Measurements from ENCODE around the gene MLKL.
"Not testable (repeated sequence)": the region's sequence is repeated elsewhere in the genome, so short reads cannot be mapped to it uniquely, and the experiment has no call there.

The MLKL gene

DNA sequence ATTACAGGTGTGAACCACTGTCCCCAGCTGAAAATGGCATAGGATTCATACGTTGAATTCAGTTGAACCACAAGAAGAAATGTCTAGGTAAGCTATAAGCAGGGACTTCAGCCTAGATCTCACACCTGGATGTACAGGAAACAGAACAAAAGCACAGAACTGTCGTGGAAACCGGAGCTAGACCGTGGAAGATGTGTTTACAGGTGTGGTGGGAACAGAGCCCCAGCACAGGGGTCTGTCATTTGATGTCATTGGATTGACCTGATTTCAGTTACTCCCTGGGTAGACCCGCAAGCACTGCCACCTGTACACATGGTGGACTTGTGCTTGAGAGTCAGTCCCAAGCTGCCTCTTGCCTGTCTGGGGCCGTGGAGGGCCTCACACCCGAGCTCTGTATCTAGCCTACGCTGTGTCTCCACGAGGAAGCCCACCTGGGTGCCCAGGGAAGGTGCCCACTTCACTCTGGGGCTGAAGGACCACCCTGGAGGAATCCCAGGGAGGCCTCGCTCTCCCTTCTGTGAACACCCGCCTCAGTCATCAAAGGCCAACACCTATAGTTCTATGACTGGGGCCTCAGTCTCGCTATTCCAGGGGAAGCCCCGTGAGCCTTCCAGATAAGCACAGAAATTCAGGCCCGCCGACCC is 32.2 kb upstream of the MLKL start:
- DNase-seq (ENCODE audit: low read depth in 2 of 2, low spot score in 1 of 2) = no peak

DNA sequence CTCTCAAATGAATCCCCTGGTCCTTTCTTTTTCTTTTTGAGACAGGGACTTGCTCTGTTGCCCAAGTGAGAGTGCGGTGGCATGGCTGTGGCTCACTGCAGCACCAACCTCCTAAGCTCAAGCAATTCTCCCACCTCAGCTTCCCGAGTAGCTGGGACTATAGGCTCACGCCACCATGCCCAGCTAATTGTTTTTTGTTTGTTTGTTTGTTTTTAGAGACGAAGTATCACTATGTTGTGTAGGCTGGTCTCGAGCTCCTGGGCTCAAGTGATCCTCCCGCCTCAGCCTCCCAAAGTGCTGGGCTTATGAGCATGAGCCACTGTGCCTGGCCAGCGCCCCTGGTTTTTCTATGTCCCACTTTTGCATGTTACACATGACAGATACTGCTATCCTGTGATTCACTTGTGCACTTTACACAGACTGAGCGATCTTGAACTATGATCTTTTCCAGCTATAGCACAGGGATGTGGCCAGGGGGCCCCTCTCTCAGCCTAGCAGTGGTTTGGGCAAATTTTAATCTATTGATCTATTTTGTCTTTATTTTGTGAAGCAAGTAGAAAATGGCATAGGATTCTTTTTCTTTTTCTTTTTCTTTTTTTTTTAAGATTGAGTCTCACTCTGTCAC is 31.3 kb upstream of the MLKL start:
- no peak for DNase-seq (ENCODE audit: low read depth in 2 of 2, low spot score in 1 of 2)

- DNase-seq (ENCODE audit: low read depth in 2 of 2, low spot score in 1 of 2) = no peak
Observed at GRCh38 chr16:74729783-74730683, 29.4 kb upstream of the MLKL start.

GRCh38 chr16:74727903-74728302 is 27.2 kb upstream of the MLKL start:
- no peak for DNase-seq (ENCODE audit: low read depth in 2 of 2, low spot score in 1 of 2)

DNA sequence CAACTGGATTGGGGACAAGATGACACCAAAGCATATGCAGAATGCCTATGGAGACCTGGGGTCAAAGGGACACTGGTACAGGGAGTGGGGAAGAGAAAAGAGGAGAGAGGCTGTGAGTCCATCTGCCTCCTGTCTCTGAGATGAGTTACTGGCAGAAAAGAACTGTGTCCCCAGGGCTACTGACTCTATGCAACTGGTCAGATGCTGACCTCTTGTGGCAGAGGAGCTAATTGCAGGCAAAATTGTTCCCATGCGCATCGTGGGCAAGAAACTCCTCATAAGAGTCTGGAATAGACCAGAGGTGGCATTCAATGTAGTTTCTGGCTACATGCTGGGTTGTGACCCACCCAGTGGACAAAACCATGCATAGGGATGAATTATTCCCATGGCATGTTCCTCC is 26.1 kb upstream of the MLKL start:
- no peak for DNase-seq (ENCODE audit: low read depth in 2 of 2, low spot score in 1 of 2)

GRCh38 chr16:74725651-74726455 is 25.2 kb upstream of the MLKL start:
- no peak for DNase-seq (ENCODE audit: low read depth in 2 of 2, low spot score in 1 of 2)

GRCh38 chr16:74724820-74725549 is 24.3 kb upstream of the MLKL start:
- no peak for DNase-seq (ENCODE audit: low read depth in 2 of 2, low spot score in 1 of 2)

DNA sequence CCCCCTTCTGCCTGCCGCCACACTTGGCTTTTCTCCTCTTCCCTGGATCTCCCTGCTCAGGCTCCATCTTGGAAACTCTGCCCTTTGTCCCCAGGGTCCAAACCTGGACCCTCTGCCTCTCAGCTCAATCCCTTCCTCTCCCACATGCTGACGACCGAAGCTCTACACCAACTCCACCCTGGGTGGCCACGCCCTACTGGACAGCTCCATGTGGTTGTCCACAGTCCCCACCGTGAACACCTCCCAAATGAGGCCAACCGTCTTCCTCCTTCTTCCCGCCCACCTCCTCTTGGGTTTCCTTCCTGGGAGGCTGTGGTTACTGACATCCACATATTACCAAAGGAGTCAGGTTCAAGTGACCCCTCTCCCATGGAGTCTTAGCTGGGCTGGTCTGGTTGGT is 22.6 kb upstream of the MLKL start:
- DNase-seq (ENCODE audit: low read depth in 2 of 2, low spot score in 1 of 2) = no peak

DNA sequence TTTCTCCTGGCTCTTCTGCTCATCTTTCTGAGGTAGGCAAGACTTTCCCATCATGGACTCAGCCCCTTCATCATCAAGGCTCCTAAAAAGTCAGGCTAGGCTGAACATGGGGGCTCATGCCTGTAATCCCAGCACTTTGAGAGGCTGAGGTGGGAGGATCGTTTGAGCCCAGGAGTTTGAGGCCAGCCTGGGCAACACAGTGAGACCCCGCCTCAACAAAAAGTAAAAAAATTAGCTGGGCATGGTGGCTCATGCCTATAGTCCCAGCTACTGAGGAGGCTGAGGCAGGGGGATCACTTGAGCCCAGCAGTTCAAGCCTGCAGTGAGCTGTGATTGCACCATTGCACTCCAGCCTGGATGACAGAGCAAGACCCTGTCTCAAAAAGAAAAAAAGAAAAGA is 21.5 kb upstream of the MLKL start:
- DNase-seq (ENCODE audit: low read depth in 2 of 2, low spot score in 1 of 2) = not testable (repeated sequence)

GRCh38 chr16:74721716-74722115 is 21.1 kb upstream of the MLKL start:
- DNase-seq (ENCODE audit: low read depth in 2 of 2, low spot score in 1 of 2) = no peak

DNA sequence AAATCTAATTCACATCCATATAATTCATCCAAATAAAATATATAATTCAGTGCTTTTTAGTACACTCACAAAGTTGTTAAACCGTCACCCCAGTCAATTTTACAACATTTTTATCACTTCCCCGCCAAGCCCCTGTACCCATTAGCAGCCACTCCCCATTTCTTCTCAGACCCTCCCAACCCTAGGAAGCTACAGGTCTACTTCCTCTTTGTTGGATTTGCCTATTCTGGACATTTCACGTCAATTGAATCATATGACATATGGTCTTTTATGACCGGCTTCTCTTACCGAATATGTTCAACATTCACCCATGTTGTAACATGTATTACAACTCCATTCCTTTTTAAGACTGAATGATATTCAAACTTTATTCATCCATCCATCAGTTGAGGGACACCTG is 19.9 kb upstream of the MLKL start:
- DNase-seq (ENCODE audit: low read depth in 2 of 2, low spot score in 1 of 2) = no peak

DNA sequence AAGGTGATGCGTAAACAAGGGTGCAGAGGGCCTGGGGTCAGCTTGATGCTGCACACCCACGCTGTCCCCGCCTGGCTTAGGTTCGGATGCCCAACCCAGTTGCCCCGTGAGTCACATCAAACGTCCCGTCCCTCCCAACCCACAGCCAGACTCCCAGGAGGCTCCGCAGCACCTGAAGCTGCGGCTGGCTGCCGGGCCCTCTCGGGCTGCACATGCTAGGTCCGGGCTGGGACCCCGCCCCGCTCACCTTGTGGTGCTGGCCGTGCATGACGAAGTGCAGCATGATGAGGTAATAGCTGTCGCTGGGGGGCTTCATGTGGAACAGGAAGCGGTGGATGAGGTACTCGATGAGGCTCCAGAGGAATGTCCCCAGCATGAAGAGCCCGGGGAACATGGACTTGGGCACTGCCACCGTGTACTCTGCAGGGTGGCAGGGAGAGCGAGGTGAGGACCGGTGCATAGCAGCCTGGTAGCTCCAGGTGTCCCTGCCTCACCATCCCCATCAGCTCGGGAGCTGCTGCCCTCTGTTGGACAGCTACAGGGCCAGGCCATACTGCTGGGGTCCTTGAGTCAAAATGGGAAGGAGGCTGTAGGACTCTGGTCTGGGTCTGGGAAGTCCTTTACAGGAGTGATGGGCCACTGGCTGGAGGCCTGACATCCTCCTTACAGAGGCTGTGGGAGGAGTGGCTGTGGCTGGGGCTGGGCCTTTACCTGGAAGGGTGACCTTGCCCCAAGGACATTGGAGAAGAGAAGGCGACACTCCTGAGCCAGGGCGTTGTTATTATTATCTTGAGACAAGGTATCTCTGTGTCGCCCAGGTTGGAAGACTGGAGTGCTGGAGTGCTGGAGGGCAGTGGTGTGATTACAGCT is 18.3 kb upstream of the MLKL start:
- DNase-seq (ENCODE audit: low read depth in 2 of 2, low spot score in 1 of 2) = no peak

GRCh38 chr16:74718140-74718539 is 17.5 kb upstream of the MLKL start:
- no peak for DNase-seq (ENCODE audit: low read depth in 2 of 2, low spot score in 1 of 2)

GRCh38 chr16:74717367-74717766 is 16.7 kb upstream of the MLKL start:
- no peak for DNase-seq (ENCODE audit: low read depth in 2 of 2, low spot score in 1 of 2)

GRCh38 chr16:74716355-74716754 is 15.7 kb upstream of the MLKL start:
- no peak for DNase-seq (ENCODE audit: low read depth in 2 of 2, low spot score in 1 of 2)

- DNase-seq (ENCODE audit: low read depth in 2 of 2, low spot score in 1 of 2) = no peak
Observed at GRCh38 chr16:74713876-74714275, 13.2 kb upstream of the MLKL start.

GRCh38 chr16:74713325-74713724 is 12.7 kb upstream of the MLKL start:
- DNase-seq (ENCODE audit: low read depth in 2 of 2, low spot score in 1 of 2) = no peak

GRCh38 chr16:74711938-74712337 is 11.3 kb upstream of the MLKL start:
- no peak for DNase-seq (ENCODE audit: low read depth in 2 of 2, low spot score in 1 of 2)

DNA sequence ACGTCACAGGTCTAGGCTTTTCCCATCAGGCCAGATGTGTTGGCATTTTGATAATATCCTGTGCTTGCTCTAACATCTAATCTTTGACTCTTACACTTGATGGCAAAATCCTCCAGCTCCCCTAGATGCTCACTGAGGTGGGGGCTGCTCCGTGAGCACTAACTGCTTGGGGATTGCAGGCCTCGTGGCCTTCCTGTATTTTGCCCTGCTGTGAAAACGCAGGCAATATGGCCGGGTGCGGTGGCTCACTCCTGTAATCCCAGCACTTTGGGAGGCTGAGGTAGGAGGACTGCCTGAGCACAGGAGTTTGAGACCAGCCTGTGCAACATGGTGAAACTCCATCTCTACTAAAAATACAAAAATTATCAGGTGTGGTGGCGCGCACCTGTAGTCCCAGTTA is 9.7 kb upstream of the MLKL start:
- DNase-seq (ENCODE audit: low read depth in 2 of 2, low spot score in 1 of 2) = no peak

GRCh38 chr16:74709441-74709877 is 8.8 kb upstream of the MLKL start:
- peak; percentile 55 to 70 for DNase-seq (ENCODE audit: low read depth in 2 of 2, low spot score in 1 of 2)

Data from stimulated activated CD8-positive, alpha-beta memory T cell treated with anti-CD3 and anti-CD28 coated beads, Interleukin-4, amount 100 ng/mL, for 1 hour (primary cell).